CD4-positive, alpha-beta T cell treated with Interferon gamma for 1 hour (primary cell): ENCODE data around the gene CD151.

ENCODE experiments used
- DNase-seq: peaks from one replicate; pipeline ENCODE4 v3.0.0-alpha.2; 2020

CD151 gene

DNA sequence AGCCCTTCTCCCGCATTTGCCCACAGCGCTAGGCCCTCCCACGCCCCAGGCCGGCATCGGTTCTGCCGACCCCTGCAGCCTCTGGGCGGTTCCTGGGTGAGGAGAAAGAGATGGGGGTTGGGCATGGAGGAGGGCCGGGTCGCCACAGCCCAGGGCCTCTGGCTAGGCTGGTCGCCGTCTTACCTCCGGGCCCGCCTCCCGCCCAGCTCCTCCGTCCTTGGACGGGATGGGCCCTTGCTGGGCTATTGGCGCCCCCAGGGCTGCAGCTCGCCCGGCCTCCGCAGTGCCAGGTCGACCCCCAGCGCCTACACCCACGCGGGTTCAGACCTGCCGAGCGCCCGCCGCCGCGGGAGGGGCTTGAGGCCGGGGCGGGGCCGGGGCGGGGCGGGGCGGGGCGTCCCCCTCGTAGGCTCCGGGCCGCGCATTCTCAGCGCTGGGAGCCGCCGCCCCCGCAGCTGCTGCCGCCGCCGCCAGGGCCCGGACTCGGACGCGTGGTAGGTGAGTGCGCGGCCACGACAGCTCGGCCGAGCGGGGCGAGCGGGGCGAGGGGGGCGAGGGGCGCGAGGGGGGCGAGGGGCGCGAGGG is at the start of gene CD151:
TSS of gene CD151 (plus strand) at position 424 of the 585 bp plus-strand sequence. CDS start 3,118 bp downstream, outside the sequence.
- peak; percentile 36 for DNase-seq

DNA sequence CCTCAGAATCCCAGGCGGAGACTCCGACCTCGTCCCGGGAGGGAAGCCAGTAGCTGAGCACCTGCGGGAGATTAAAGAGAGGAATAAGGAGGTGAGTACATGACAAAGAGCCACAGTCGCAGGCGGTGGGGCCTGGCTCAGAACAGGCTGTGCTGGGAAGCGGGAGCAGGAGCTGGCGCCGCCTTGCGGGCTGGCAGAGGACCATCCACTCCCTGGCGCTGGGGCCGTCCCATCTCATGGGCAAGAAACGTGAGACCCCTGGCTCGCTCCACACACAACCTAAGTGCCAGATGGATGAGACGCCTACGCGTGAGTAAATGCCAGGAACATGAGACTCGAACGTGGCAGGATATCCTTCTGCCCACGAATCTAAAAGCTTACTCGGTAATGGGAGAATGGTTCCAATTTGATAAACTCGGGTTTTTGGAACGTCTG is 49.2 kb upstream of the CD151 start:
- DNase-seq, result no peak

DNA sequence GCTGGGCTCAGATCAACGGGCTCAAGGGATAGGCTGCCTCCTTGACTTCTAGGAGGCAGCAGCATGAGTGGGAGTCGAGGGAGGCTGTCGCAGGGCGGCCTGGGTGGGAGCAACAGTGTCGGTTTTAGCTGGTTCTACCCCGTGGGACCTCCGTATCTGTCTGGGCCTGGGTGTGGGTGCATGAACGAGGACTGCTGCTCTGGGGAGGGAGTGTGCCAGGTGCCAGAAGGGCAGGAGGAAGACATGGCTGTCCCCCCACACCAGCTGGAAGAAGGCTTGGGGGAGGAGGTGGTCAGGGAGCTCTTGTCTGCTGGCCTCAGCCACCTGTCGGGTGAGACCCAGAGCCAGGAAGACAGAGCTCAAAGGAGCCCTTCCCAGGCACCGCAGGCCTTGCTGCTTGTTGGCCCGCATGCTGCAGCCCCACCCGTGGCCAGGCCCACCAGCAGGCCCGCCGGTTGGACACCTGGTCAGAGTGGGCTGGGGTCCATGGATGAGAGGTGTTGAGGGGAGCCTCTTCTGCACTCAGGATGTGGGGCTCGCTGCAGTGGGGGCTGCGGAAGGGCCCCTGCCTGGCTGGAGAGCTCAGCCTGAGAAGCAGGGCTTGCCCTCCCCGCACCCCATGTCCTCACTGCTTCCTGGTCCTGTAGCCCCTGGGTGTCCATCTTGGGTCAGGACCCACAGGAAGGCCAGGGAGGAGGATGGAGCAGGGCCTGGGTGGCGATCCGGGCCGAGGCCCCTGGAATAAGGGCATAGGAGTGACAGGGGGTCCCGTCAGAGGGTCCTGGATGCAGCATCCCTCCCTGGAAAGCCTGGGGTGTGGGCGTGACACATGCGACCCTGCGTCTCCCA is 46.3 kb upstream of the CD151 start:
- no peak for DNase-seq

DNA sequence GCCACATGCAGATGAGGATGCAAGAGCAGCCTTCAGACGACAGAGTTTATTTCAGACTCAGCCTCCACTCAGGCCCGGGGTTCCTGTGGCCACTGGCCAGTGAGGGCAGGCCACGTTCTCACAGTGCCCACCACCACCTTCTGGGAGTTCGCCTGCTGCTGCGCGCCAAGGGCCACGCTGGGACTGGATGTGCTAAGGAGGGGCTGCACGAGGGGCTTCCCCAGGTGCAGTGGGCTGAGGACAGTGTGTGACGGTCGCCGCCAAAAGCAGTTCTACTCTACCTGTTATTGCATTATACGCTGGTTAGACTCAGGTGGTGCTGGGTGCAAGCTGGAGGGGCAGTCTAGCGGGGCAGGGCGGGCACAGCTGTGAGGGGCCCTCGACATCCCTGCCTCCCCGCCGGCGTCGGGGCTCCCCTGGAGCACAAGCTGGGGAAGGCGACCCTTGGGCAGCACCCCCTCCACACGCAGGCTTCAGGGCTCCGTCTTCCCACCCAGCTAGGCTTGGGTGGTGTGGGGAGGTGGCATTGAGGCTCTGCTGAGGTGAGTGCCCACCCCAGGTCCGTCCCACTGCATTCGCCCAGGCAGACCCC is 45.6 kb upstream of the CD151 start:
- DNase-seq, result no peak

DNA sequence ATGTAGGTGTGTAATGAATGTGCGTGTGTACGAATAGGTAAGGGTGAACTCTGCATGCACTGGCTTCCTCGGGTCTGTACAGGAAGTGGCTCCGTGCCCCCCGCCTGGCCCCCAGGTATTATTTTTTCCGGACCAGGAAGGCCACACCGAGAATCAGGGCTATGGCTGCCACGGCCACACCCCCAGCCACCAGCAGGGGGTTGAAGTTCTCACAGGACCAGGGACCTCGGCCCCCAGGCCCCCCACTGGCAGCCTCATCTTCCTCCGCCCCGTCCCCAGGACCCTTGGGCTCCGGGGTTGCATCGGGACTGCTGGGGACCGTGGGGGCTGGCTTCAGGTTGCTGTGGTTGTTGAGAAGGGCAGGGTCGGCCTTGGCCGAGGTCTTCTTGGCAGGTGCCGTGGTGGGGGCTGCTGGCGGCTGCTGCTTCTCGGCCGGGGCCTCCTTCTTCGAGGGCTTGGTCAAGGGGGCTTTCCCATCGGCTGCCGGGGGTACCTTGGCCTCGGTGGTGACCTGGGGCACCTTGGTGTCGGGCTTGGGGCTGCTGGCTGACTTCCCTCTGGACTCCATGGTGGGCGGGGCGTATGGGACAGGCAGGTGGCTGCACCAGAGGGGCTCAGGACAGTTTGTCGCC is 44.6 kb upstream of the CD151 start:
- no peak for DNase-seq

DNA sequence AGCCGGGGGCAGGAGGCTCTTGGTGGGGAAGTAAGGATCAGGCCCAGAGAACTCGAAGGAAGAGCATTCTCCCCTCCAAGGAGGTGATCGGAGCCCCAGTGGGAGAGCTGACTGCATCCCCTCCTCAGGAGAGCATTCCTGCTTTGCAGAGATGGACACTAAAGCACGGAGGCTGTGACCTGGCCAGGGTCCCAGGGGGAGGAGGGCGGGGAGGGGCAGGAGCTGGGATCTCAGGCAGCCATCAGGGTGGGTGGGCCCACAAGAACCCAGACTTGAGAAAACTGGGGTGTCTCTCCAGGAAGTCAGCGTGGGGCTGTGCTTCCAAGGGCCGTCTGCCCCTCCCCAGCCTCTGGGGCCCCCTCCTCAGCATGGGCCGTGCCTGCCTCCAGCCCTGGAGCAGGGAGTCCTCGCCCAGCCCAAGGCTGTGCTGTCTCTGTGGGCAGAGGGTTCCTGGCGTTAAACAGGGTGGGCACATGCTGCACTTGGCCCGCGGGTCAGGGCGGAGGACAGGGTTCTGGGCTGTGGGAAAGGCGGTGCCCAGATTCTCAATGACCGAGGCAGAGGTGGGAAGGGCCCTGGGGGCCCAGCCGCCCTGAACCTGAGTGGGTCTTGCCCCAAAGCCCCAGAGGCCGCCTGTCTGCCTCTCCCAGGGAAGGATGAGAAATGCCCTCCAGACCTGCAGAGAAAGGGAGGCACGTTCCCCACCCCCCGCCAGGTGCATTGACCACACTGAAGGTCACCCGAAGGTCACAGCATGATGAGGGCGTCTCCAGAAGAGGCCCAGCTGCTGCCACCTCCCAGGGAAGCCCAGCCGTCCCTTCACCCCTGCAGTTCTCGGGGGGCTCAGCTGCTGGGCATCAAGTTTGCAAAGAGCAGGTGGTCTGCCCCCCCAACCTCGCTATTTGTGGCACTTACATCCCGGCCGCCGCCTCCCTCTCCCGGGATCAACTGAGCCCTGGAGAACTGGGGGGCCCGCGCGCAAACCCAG is 43.5 kb upstream of the CD151 start:
- no peak for DNase-seq

DNA sequence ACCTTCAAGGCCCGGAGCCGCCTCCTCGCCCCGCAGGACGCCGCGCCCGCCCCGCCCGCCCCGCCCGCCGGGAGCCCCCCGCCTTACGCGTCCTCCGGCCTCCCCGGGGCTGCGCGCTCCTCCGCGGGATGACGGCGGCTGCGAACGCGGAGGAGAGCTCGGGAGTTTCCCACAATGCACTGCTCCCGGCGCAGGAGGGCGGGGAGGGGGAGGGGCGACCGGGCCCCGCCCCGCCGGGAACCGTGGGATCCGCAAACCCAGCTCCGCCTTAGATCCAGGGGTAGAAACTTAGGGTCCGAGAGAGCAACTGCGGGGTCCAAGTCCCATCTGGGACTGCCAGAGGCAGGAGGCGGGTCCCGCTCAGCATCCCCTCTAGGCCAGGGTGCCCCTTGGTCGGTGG is 42.8 kb upstream of the CD151 start, which contains the start of gene CEND1:
TSS of gene CEND1 (minus strand) at position 148 of the 400 bp plus-strand sequence. CDS start 1,514 bp downstream, outside the sequence.
- DNase-seq, result no peak

DNA sequence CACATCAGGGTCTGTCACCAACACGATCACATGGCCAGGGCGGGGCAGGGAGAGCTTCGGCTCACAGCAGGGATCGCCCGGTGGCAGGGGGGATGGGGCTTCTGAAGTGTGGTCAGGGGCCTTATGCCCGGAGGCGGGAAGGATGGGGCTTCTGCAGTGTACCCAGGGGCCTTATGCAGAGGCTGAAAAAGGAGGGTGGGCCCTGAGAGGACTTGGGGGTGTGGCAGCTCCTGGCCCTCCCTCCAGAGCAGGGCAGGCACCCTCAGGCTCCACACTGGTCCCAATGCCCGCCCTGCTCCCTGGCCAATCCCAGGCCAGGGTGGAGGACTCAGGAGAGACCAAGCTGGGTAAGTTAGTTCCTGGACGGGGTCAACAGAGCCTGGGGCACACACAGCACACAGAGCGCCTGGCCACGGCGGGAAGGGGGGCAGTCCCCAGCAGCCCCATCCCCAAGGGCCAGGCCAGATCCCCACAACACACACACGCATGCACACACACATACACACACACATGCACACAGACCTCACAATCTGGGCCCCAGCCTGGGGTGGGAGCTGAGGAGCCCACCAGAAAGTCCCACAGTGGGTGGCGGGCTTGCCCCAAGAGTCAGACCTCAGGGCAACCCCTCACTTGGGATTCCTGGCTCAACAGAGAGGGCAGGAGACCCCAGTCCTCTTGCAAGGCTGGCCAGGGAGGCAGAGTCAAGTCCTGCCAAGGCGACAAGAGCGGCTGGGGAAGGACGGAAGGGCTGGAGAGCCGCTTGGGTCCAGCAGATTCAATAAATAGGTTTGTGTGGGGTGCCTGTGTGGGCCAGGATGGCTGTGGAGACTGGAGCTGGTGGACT is 41.8 kb upstream of the CD151 start:
- no peak for DNase-seq

DNA sequence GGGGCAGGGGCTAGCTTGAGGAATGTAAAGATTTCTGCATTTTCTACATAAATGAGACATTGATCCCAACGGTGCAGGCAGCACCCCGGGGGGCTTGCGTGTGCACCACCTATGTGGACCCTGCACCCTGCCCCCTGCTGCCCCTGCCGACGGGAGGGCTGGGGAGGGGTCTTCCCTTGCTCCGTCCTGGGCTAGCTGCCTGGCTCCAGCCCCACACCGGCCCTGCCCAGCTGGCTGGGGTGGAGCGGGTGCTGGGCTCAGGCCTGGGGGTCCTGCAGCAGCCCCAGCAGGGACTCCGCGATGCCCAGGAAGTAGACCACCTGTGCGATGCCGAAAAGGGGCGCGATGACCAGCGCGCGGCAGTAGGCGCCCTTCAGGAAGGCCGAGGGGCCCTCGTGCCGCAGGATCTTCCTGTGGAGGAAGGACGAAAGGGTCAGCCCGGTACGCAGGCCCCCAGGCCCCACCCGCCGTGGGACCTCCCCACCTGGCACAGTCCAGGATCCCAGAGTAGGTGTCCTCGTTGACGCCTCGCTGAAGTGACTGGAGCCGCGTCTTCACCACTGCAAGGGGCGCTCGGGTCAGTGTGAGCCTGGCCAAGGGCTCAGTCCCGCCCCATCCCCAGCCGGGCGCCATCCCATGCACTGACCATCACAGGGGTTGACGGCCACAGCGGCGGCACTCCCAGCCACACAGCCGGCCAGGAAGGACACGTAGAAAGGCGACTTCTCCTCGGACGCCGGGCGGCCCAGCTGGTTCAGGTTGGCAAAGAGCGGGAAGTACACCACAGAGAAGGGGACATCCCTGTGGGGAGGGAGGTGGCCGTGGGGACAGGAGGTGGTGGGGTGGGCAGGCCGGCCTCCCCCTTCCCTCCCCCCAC is 40.9 kb upstream of the CD151 start:
- DNase-seq, result no peak

DNA sequence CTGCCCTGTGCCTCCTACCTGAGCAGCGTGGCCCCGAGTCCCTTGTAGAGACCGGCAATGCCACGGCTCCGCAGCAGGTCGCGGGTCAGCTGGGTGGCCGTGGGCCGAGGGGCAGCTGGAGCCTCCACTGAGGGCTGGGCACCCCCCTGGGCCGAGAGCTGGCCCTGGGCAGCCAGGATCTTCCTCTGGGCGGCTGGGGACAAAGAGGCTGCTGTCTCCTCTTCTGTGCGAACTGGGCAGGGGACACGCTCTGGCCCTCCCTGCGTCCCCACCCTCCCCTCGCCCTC is 40.3 kb upstream of the CD151 start:
- no peak for DNase-seq

DNA sequence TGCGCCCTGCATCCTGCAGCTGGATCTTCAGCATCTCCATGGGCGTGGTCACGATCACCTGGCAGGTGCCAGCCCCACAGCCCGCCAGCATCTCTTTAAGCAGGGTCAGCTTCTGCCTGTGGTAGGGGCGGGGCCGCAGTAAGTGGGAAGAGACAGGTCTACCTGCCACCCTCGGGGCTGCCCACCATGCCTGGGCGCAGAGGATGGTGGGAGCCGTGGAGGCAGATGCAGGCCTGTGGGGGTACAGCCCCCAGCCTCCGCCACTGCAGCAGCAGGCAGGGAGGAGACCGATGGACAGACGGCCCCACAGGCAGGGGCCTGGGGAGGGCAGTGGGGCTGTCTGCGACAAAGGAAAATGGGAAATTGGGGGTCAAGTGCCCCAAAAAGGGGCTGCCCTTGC is 39.9 kb upstream of the CD151 start:
- DNase-seq, result no peak

DNA sequence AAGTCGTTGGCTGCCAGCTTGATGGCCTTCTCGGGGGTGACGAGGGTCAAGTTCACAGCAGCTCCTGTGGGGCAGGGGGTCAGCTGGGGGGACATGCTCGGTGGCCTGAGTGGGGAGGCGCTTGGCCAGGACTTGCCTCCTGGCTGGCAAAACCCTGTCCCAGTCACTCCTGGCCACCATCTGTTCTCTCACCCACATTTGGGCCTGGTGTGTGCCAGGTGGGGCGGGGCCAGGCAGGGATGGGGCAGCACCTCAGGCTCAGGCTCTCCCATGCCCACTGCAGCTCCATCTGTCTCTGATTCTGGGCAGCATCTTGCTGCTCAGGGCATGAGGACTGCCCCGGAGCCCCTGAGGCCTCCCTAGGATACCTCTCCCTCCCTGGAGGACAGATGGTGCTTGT is 39.2 kb upstream of the CD151 start:
- no peak for DNase-seq

DNA sequence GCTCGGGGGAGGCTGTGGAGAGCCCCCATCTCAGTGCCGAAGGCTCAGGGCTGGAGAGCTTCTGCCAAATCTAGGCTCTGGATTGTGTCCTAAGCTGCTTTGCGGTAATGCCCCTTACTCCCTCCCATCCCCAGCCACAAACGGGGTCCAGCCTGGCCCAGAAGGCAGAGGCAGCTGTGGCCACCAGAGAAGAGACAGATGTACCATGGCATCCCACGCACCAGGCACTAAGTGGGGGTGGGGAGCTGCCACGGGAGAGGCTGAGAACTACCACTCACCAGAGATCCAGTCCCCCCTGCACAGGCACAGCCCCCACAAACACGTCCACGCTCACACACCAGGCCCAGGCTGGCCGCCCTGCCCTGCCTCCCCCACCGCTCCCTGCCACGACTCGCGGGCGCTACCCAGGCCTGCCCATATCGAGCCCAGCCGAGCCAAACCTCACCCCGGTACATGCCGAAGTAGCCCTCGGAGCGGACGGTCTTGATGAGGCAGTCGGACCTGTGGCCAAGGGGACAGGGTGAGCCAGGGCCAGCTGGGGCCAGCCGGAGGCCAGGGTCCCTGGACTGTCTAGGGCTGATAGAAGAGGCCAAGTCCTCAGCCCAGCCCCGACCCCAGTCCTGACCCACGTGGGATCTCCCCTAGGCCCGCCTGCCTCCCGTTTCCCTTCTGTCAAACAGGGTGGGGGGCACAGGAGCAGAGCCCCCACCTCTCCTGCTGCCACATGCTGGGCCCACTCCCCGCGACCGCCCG is 38.6 kb upstream of the CD151 start:
- DNase-seq, result no peak

DNA sequence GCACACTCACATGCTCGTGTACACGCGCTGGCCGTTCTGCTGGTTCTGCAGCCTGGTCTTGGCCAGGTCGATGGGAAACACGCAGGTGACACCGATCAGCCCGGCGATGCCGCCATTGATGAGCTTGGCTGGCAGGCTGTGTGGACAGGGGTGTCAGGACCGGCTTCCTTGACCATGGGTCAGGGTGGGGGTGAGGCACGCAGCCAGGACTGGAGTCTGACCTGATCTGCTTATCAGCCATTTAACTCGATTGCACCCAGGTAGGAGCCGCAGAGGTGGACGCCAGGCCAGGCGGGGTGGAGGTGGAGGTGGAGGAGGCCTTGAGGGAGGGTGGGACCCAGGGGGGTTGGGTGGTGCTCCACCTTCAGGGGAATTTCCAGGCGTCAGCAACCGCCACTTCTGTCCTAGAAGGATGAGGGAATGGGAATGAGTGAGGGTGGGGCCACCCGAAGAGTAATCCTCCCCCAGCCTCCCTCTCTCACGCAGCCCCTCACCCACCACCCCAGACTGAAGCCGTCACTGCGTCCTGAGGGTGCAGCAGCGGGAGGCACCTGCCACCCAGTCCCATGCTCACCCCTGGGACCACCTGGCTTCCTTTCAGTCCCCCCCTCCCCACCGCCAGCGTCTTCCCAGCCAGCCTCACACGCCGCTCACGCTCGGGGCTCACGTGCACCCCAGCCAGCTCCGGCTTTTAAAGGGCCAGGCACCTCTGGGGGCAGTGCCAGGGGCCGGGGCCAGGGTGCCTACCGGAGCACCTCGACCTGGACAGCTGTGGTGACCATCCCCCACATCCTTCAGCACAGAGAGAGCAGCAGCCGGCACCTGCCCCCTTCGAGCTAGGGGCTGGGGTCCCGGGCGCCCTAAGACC is 37.8 kb upstream of the CD151 start:
- no peak for DNase-seq

DNA sequence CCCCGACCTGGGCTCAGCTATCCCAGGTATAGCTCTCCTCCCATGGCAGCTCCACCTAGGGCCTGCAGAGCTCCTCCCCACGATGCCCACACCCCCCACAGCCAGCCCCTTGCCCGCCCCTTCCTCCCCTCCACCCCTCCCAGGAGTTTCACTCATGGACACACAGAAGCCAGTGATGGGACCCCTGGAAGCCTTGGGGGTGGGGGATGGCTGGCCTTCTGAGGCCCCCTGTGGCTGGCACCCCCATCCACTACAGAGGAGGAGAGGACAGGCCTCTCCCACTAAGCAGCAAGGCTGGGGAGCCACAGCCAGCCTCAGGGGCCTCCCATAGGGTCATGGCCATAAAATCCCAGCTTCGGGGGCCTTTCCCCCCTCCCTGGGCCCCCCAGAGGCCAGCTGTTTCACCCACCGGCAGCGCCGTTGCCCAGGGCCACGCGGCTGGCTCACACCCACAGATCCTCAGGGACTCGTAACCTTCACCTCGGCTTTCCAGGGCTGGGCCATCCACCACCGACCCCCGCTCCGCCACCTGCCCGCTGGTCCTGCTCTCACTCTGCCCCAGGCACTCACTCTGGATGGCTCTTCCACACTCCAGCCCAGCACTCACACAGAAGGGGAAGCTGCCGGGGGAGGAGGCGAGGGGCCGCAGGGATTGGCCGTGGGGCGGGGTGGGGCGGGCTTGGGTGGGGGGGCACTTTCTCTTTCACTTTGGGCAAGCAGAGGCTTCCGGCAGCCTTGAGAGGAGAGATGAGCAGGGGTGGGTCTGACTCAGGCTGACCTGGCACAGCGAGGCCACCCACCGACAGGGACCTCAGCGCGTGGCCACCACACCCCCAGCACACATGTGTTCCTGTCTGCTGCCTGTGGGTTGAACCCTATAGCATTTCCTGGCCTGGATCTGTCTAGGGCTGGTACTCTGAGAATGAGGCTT is 36.9 kb upstream of the CD151 start:
- peak; percentile 77 for DNase-seq

DNA sequence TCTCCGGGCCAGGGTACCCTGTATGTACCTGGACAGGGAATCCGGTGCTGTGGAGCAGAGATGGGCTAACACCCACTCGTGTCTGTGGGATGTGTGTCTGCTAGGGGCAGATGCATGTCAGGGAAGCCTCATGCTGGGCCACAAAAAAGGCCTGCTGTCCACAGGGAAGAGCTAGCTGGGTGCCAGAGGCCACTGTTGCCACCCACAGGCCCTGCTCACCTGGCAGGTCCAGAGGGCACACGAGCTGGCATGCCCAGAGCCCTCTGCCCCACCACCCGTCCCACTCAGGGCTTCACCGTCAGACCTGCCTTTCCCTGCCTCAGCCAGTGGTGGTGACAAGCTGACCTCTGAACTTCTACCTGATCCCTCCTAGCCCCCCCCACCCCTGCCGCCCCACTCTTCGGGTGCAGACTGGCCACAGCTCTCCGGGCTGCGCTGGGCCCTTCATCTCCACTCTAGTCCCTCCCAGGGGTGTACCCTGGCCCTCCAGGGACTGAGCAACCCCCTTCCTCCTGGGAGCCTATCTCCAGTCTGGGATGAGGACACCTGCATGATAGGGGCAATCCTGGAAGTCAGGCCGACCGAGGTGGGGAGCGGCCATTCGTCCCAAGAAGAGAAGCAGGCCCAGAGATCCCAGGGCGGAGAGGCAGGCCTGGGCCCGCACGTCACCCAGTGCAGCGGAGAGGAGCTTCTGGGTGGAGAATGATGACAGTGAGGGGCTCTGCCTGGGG is 36.0 kb upstream of the CD151 start:
- no peak for DNase-seq
